Smooth muscle cell (in vitro differentiated cells): ENCODE data around the gene TP53I3. TPM values are rescaled to one million over a fixed set of nuclear protein-coding genes. Genes with fewer than 3 reads are reported as not detected.

ENCODE experiments used
- DNase-seq: peaks from one replicate; lab custom pipeline; 2025; ENCODE audit not compliant: unreplicated experiment; lab: John Stamatoyannopoulos, UW
- H2AFZ ChIP-seq: fragments of 200-600 bp; sonication (generic); 2 replicates; pipeline ENCODE4 v1.6.0; 2016; ENCODE audit warnings: antibody characterized with exemption, low read depth, mild to moderate bottlenecking
- H3F3A ChIP-seq: fragments of 200-600 bp; sonication (generic); 2 replicates; pipeline ENCODE4 v1.6.0; 2017; ENCODE audit warnings: antibody characterized with exemption, low read depth
- H3K27ac ChIP-seq: fragments of 200-600 bp; sonication (generic); 2 replicates; pipeline ENCODE4 v1.5.1; 2016; ENCODE audit warnings: low read depth, mild to moderate bottlenecking
- H3K27me3 ChIP-seq: fragments of 200-600 bp; sonication (generic); 2 replicates; pipeline ENCODE4 v1.6.1; 2016; ENCODE audit warnings: low read depth, mild to moderate bottlenecking
- H3K36me3 ChIP-seq: fragments of 200-600 bp; sonication (generic); 2 replicates; pipeline ENCODE4 v1.5.1; 2016; ENCODE audit warnings: low read depth
- H3K4me1 ChIP-seq: fragments of 200-600 bp; sonication (generic); 2 replicates; pipeline ENCODE4 v1.5.1; 2016; ENCODE audit warnings: low read depth
- H3K4me2 ChIP-seq: fragments of 200-600 bp; sonication (generic); 2 replicates; pipeline ENCODE4 v1.6.0; 2016; ENCODE audit warnings: mild to moderate bottlenecking
- H3K4me3 ChIP-seq: fragments of 200-600 bp; sonication (generic); 2 replicates; pipeline ENCODE4 v1.5.1; 2016; ENCODE audit warnings: mild to moderate bottlenecking
- H3K79me2 ChIP-seq: fragments of 200-600 bp; sonication (generic); 2 replicates; pipeline ENCODE4 v1.6.0; 2016; ENCODE audit warnings: low read depth, mild to moderate bottlenecking
- H3K9ac ChIP-seq: fragments of 200-600 bp; sonication (generic); 2 replicates; pipeline ENCODE4 v1.6.0; 2016; ENCODE audit warnings: low read depth
- H3K9me3 ChIP-seq: fragments of 200-600 bp; sonication (generic); replicated peaks from 2 replicates; pipeline ENCODE4 v1.5.1; 2016; ENCODE audit warnings: low read depth
- H4K20me1 ChIP-seq: fragments of 200-600 bp; sonication (generic); 2 replicates; pipeline ENCODE4 v1.6.0; 2016; ENCODE audit warnings: low read depth
- WGBS: methylation state at CpG from one replicate; pipeline ENCODE4 v1.1.7; 2016; ENCODE audit warnings: low lambda C conversion rate; 5-methylcytosine and 5-hydroxymethylcytosine counted together
- polyA plus RNA-seq: library from polyadenylated mRNA; unstranded; fragments of >200 nt; fragmentation: Nextera tagmentation; extraction: Ambion mirVana; gene quantifications from 2 replicates; pipeline ENCODE4 v1.2.1, GENCODE V29; 2016
- total RNA-seq: library from RNA; depleted of rRNA; stranded (reverse); fragments of >200 nt; gene quantifications from 2 replicates; pipeline ENCODE4 v1.2.3, GENCODE V29; 2014
- TF ChIP-seq, protein P1 (sequence below): fragments of 200-600 bp; sonication (generic); IDR thresholded peaks from 2 replicates; pipeline ENCODE4 v1.5.1; 2017; ENCODE audit warnings: borderline replicate concordance, mild to moderate bottlenecking, antibody characterized with exemption; ENCODE audit not compliant: insufficient read depth, poor library complexity, severe bottlenecking

TP53I3 gene
- total and polyA plus RNA-seq, 2 experiments from 2014 or later = 24.9 to 56.3 TPM

GRCh38 chr2:24072259-24072658, 12.4 kb downstream of the TP53I3 start:
- 98% methylated on average over 4 of the region's 4 CpGs for WGBS
- Histone ChIP-seq H3K9ac (no peak overlapping the region), H4K20me1 (peaks cover 59% of the 10 kb centered on the region), H3F3A (peaks cover 3% of the 10 kb centered on the region), H2AFZ (no peak overlapping the region), H3K36me3 (no peaks in the 10 kb centered on the region), H3K4me1 (peaks cover 11% of the 10 kb centered on the region), H3K4me2 (no peak overlapping the region), H3K27me3 (no peaks in the 10 kb centered on the region), H3K27ac (no peak overlapping the region), H3K4me3 (no peak overlapping the region), H3K79me2 (peaks cover 61% of the 10 kb centered on the region), H3K9me3 (no peaks in the 10 kb centered on the region)
- DNase-seq = no peak
- TF ChIP-seq, protein P1, sequence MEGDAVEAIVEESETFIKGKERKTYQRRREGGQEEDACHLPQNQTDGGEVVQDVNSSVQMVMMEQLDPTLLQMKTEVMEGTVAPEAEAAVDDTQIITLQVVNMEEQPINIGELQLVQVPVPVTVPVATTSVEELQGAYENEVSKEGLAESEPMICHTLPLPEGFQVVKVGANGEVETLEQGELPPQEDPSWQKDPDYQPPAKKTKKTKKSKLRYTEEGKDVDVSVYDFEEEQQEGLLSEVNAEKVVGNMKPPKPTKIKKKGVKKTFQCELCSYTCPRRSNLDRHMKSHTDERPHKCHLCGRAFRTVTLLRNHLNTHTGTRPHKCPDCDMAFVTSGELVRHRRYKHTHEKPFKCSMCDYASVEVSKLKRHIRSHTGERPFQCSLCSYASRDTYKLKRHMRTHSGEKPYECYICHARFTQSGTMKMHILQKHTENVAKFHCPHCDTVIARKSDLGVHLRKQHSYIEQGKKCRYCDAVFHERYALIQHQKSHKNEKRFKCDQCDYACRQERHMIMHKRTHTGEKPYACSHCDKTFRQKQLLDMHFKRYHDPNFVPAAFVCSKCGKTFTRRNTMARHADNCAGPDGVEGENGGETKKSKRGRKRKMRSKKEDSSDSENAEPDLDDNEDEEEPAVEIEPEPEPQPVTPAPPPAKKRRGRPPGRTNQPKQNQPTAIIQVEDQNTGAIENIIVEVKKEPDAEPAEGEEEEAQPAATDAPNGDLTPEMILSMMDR = no peak

DNA sequence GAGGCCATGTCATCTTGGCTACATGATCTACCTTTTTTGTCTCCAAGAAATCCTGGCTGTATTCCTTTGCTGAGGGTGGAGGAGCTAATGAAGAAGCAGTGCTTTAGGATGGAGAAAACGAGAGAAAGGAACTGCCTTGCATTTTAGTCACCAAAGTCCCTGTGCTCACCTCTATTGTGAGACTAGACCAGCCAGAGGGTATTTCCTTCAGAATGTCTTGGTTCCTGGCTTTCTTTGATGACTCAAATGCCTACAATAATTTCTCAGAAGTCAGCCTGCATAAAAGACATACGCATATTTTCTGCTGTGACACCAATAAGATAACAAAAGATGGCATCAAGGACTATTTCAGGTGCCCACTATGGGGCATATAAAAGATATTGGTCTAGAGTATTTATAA, 19.3 kb downstream of the TP53I3 start:
- Histone ChIP-seq H3F3A (no peaks in the 10 kb centered on the region), H3K79me2 (peaks cover 8% of the 10 kb centered on the region), H2AFZ (no peak overlapping the region), H3K9me3 (no peaks in the 10 kb centered on the region), H3K27ac (no peak overlapping the region), H4K20me1 (peaks cover 20% of the 10 kb centered on the region), H3K36me3 (no peaks in the 10 kb centered on the region), H3K4me1 (no peaks in the 10 kb centered on the region), H3K27me3 (no peaks in the 10 kb centered on the region), H3K4me2 (no peak overlapping the region), H3K9ac (no peak overlapping the region), H3K4me3 (no peak overlapping the region)
- WGBS = 92% methylated on average over 2 of the region's 2 CpGs
- DNase-seq = no peak
- TF ChIP-seq, protein P1 = no peak

- H3K9me3 ChIP-seq = no peaks in the 10 kb centered on the region
- no peaks in the 10 kb centered on the region for H3K27me3 ChIP-seq
- H3K9ac ChIP-seq = no peak overlapping the region
- H4K20me1 ChIP-seq = no peaks in the 10 kb centered on the region
- no peak overlapping the region for H3K27ac ChIP-seq
- H3K79me2 ChIP-seq = no peaks in the 10 kb centered on the region
- 95% methylated on average over 4 of the region's 4 CpGs for WGBS
- H3K4me3 ChIP-seq = no peak overlapping the region
- TF ChIP-seq, protein P1 = no peak
- H3K36me3 ChIP-seq = no peaks in the 10 kb centered on the region
- H3F3A ChIP-seq = no peaks in the 10 kb centered on the region
- H3K4me2 ChIP-seq = no peak overlapping the region
- no peaks in the 10 kb centered on the region for H3K4me1 ChIP-seq
- H2AFZ ChIP-seq = no peak overlapping the region
- DNase-seq = no peak
Observed at GRCh38 chr2:24058564-24059271, 25.9 kb downstream of the TP53I3 start.

DNA sequence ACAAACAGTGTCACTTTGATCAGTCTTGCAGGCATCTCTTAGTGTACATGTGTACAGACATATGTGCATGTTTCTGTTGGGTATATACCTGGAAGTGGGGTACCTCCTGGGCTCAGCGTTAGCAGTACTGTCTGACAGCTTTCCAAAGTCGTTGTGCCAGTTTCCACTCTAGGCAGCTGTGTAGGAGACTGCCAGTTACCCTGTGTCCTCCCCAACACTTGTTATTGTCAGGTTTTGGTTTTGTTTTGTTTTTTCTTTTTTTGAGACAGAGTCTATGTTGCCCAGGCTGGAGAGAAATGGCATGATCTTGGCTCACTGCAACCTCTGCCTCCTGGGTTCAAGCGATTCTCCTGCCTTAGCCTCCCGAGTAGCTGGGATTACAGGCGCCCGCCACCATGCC, 28.9 kb downstream of the TP53I3 start:
- no peaks in the 10 kb centered on the region for H3K9me3 ChIP-seq
- WGBS = 98% methylated on average over 6 of the region's 6 CpGs
- no peaks in the 10 kb centered on the region for H3K4me1 ChIP-seq
- no peaks in the 10 kb centered on the region for H3K27me3 ChIP-seq
- no peak overlapping the region for H2AFZ ChIP-seq
- no peak overlapping the region for H3K4me2 ChIP-seq
- no peak overlapping the region for H3K27ac ChIP-seq
- H3F3A ChIP-seq = no peaks in the 10 kb centered on the region
- no peaks in the 10 kb centered on the region for H3K79me2 ChIP-seq
- H4K20me1 ChIP-seq = no peaks in the 10 kb centered on the region
- no peak for DNase-seq
- H3K36me3 ChIP-seq = no peaks in the 10 kb centered on the region
- no peak overlapping the region for H3K9ac ChIP-seq
- TF ChIP-seq, protein P1 = no peak
- no peak overlapping the region for H3K4me3 ChIP-seq
